Measurements from ENCODE around the gene SLC37A1.

Gene SLC37A1

DNA sequence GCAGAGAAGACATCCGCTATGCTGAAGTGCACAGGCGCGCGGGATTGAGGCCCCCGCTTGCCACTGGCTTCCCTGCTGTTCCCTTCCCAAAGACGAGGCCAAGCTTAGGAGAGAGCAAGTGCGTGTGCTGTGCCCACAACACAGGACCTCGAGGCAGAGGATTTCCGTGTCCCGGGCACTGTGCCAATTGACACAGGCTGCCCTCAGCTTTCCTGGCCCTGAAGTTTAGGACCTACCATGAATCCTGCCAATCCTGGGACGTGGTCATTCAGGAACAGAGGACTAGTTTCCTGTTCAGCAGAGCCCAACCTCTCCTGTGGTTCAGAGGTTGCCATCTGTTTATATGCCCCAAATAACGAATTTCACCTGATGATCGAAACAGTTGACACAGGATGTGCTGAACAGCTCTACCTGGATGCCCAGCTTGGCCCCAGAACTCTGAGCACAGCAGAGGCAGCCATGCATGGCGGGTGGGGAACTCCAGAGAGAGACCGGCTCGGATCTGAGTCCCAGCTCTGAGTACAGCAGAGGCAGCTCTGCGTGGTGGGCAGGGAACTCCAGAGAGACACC is 22.0 kb downstream of the SLC37A1 start:
- ChIA-PET CTCF (interaction anchor here (0.7 to 7.5 kb wide), 23 partner anchors 9 to 418 kb away, joined by 3 to 61 read pairs (median 6); no protein-coding TSS in a partner anchor), POLR2A (no interaction called here)
- Histone ChIP-seq H3K36me3 (ENCODE audit: control insufficient read depth in 4 of 4, insufficient read depth in 4 of 4, low read length in 3 of 4) (peaks cover 9 to 78% (median 28%) of the 10 kb centered on the region in 4 experiments), H3K4me3 (ENCODE audit: control insufficient read depth in 1 of 7, extremely low read depth in 1 of 7, insufficient read depth in 4 of 7, low read depth in 2 of 7, low read length in 6 of 7) (no peak overlapping the region), H3K27ac (ENCODE audit: insufficient read depth in 1 of 2, low read depth in 1 of 2, low read length in 2 of 2, poor library complexity in 1 of 2, severe bottlenecking in 2 of 2) (no peak overlapping the region), H3K4me1 (ENCODE audit: control extremely low read depth in 1 of 4, control insufficient read depth in 4 of 4, insufficient read depth in 4 of 4, low read length in 3 of 4) (peaks cover 8 to 65% (median 43%) of the 10 kb centered on the region in 4 experiments), H3K27me3 (replicated peaks in 2 of 5; ENCODE audit: control insufficient read depth in 4 of 5, insufficient read depth in 5 of 5, low read length in 4 of 5) (no peaks in the 10 kb centered on the region), H3K9me3 (ENCODE audit: control extremely low read depth in 1 of 5, control insufficient read depth in 4 of 5, insufficient read depth in 2 of 5, low read depth in 1 of 5, low read length in 4 of 5) (no peaks in the 10 kb centered on the region)
- no peak for DNase-seq
- WGBS (ENCODE audit: insufficient coverage): 52% methylated on average over 15 of the region's 17 CpGs

DNA sequence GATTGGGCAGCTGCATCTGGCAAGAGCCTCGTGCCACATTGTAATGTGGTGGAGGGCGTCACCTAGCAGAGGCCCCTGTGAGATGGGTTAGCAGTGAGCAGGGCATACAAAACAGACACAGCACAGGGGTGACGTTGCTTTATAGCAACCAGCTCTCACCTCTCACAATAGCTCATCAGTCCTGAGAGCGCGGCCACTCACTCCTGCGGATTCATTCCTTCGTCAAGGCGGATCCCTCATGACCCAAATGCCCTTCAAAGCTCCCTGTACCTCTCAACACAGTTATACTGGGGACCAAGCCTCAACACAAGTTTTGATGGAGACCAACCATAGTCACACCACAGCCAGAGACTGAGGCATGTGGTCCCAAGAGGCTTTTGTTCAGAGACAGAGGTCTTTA is 22.9 kb downstream of the SLC37A1 start:
- POLR2A ChIA-PET: interaction anchor here (0.5 kb wide), 1 partner anchor 57 kb away, joined by 5 read pairs; no protein-coding TSS in a partner anchor
- Histone ChIP-seq H3K4me3 (ENCODE audit: control insufficient read depth in 1 of 7, extremely low read depth in 1 of 7, insufficient read depth in 4 of 7, low read depth in 2 of 7, low read length in 6 of 7) (no peak overlapping the region), H3K27ac (ENCODE audit: insufficient read depth in 1 of 2, low read depth in 1 of 2, low read length in 2 of 2, poor library complexity in 1 of 2, severe bottlenecking in 2 of 2) (no peak overlapping the region), H3K9me3 (ENCODE audit: control extremely low read depth in 1 of 5, control insufficient read depth in 4 of 5, insufficient read depth in 2 of 5, low read depth in 1 of 5, low read length in 4 of 5) (no peaks in the 10 kb centered on the region), H3K36me3 (ENCODE audit: control insufficient read depth in 4 of 4, insufficient read depth in 4 of 4, low read length in 3 of 4) (peaks cover 9 to 79% (median 34%) of the 10 kb centered on the region in 4 experiments), H3K4me1 (ENCODE audit: control extremely low read depth in 1 of 4, control insufficient read depth in 4 of 4, insufficient read depth in 4 of 4, low read length in 3 of 4) (peaks cover 8 to 60% (median 40%) of the 10 kb centered on the region in 4 experiments), H3K27me3 (replicated peaks in 2 of 5; ENCODE audit: control insufficient read depth in 4 of 5, insufficient read depth in 5 of 5, low read length in 4 of 5) (no peaks in the 10 kb centered on the region)
- 88% methylated on average over 8 of the region's 8 CpGs for WGBS (ENCODE audit: insufficient coverage)
- no peak for DNase-seq
- CTCF ChIA-PET: interaction anchor here (1.0 to 7.5 kb wide), 26 partner anchors 9 to 419 kb away, joined by 3 to 61 read pairs (median 5); no protein-coding TSS in a partner anchor

DNA sequence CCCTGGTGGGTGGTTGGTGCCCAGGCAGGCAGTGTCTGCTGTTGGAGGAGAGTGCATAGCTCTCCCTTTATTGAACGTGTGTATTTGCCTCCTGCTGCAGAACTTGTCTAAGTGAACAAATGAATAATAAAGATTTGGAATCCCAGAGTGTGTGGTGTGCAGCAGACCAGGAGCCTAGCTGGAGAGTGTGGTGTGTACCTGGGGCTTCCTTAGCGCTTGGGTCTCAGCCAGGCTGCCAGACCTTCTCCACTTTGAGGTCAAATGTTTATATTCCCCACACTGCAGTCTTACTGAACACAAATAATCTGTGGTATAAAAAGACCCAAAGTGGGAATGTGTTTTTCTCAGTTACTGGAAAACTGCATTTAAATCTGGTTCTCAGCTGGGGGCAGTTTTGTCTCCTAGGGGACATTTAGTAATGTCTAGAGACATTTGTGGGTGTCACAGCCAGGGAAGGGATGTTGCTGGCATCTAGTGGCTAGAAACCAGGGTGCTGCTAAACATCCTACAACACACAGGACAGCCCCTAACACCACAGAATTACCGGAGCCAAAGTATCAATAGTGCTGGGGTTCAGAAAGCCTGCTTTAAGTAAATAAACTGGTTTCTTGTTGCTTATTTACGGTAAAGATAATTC is 23.6 kb downstream of the SLC37A1 start:
- DNase-seq: peak; percentile 63 to 79 (median 76)
- WGBS (ENCODE audit: insufficient coverage): no CpG with 5 or more reads among the region's 4 CpGs
- peaks cover 7 to 78% (median 35%) of the 10 kb centered on the region in 4 experiments for H3K36me3 ChIP-seq (ENCODE audit: control insufficient read depth in 4 of 4, insufficient read depth in 4 of 4, low read length in 3 of 4)
- H3K9me3 ChIP-seq (ENCODE audit: control extremely low read depth in 1 of 5, control insufficient read depth in 4 of 5, insufficient read depth in 2 of 5, low read depth in 1 of 5, low read length in 4 of 5): no peaks in the 10 kb centered on the region
- H3K27ac ChIP-seq (ENCODE audit: insufficient read depth in 1 of 2, low read depth in 1 of 2, low read length in 2 of 2, poor library complexity in 1 of 2, severe bottlenecking in 2 of 2): no peak overlapping the region
- ChIA-PET POLR2A (no interaction called here), CTCF (interaction anchor here (1.1 to 7.5 kb wide), 22 partner anchors 11 to 419 kb away, joined by 3 to 61 read pairs (median 6); no protein-coding TSS in a partner anchor)
- no peaks in the 10 kb centered on the region for H3K27me3 ChIP-seq (replicated peaks in 2 of 5; ENCODE audit: control insufficient read depth in 4 of 5, insufficient read depth in 5 of 5, low read length in 4 of 5)
- peaks cover 8 to 56% (median 37%) of the 10 kb centered on the region in 4 experiments for H3K4me1 ChIP-seq (ENCODE audit: control extremely low read depth in 1 of 4, control insufficient read depth in 4 of 4, insufficient read depth in 4 of 4, low read length in 3 of 4)
- H3K4me3 ChIP-seq (ENCODE audit: control insufficient read depth in 1 of 7, extremely low read depth in 1 of 7, insufficient read depth in 4 of 7, low read depth in 2 of 7, low read length in 6 of 7): no peak overlapping the region

DNA sequence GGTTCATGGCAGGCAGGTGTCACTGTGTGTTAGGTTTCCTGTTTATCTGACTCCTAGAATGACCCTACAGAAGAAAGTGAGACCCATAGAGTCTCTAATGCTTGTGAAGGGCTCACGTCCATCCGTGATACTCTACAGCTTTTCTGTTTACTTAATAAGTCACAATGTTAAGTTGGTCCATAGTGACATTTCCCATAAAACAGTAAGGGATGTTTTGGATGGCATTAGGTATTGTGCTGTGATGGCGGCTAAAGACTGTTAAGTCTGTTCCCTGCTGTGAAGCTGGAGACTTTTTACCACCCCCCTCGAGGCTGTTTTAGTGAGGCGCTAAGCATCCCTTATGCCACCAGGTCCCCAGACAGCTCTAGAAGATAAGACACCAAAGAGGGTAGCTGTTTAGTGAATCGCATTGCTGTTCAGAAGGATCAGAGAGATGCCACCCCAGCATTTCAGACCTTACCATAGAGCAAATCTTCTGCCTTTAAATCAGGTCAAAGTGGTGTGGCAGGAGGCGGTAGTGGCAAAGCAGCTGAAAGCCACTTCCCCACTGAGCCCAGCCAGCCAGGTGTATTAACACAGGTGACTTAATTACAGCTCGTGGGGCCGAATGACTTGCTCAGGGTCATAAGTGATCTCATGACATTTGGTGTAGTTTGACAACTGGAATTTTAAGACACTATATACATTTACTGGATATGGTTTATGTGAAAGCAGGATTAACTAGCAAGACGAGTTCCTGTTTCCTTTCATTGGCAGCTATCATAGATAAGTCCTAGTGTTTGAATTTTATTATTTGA is 25.0 kb downstream of the SLC37A1 start:
- Histone ChIP-seq H3K36me3 (ENCODE audit: control insufficient read depth in 4 of 4, insufficient read depth in 4 of 4, low read length in 3 of 4) (peaks cover 12 to 79% (median 44%) of the 10 kb centered on the region in 4 experiments), H3K27me3 (replicated peaks in 2 of 5; ENCODE audit: control insufficient read depth in 4 of 5, insufficient read depth in 5 of 5, low read length in 4 of 5) (no peaks in the 10 kb centered on the region), H3K4me1 (ENCODE audit: control extremely low read depth in 1 of 4, control insufficient read depth in 4 of 4, insufficient read depth in 4 of 4, low read length in 3 of 4) (peaks cover 8 to 41% (median 27%) of the 10 kb centered on the region in 4 experiments), H3K27ac (ENCODE audit: insufficient read depth in 1 of 2, low read depth in 1 of 2, low read length in 2 of 2, poor library complexity in 1 of 2, severe bottlenecking in 2 of 2) (no peak overlapping the region), H3K9me3 (ENCODE audit: control extremely low read depth in 1 of 5, control insufficient read depth in 4 of 5, insufficient read depth in 2 of 5, low read depth in 1 of 5, low read length in 4 of 5) (no peaks in the 10 kb centered on the region), H3K4me3 (ENCODE audit: control insufficient read depth in 1 of 7, extremely low read depth in 1 of 7, insufficient read depth in 4 of 7, low read depth in 2 of 7, low read length in 6 of 7) (no peak overlapping the region)
- 83% methylated on average over 5 of the region's 10 CpGs for WGBS (ENCODE audit: insufficient coverage)
- CTCF ChIA-PET: interaction anchor here (0.9 to 7.5 kb wide), 14 partner anchors 12 to 416 kb away, joined by 3 to 61 read pairs (median 5); partner anchors contain the start of gene SLC37A1
- no peak for DNase-seq
- POLR2A ChIA-PET: no interaction called here

DNA sequence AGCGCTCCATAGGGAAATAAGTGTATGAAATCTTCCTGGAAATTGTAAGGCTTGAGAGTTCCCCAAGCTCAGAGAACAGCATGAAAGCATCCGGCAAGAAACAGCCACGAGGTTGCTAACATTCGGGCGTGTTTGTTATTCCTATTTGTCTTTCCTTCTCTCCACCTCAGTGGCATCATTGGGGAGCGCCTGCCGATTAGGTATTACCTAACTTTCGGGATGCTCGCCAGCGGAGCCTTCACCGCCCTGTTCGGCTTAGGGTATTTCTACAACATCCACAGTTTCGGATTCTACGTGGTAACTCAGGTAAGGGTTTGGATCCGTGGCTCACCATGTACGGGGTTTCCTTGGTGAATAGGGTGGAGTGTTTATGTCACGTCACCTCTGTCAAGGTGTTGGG is 25.7 kb downstream of the SLC37A1 start:
- no peak overlapping the region for H3K27ac ChIP-seq (ENCODE audit: insufficient read depth in 1 of 2, low read depth in 1 of 2, low read length in 2 of 2, poor library complexity in 1 of 2, severe bottlenecking in 2 of 2)
- 100% methylated on average over 15 of the region's 17 CpGs for WGBS (ENCODE audit: insufficient coverage)
- POLR2A ChIA-PET: no interaction called here
- CTCF ChIA-PET: interaction anchor here (1.3 to 7.5 kb wide), 9 partner anchors 25 to 294 kb away, joined by 3 to 61 read pairs (median 5); partner anchors contain the start of gene SLC37A1
- DNase-seq: no peak
- no peaks in the 10 kb centered on the region for H3K9me3 ChIP-seq (ENCODE audit: control extremely low read depth in 1 of 5, control insufficient read depth in 4 of 5, insufficient read depth in 2 of 5, low read depth in 1 of 5, low read length in 4 of 5)
- peaks cover 14 to 84% (median 49%) of the 10 kb centered on the region in 4 experiments for H3K36me3 ChIP-seq (ENCODE audit: control insufficient read depth in 4 of 4, insufficient read depth in 4 of 4, low read length in 3 of 4)
- H3K4me3 ChIP-seq (ENCODE audit: control insufficient read depth in 1 of 7, extremely low read depth in 1 of 7, insufficient read depth in 4 of 7, low read depth in 2 of 7, low read length in 6 of 7): no peak overlapping the region
- no peaks in the 10 kb centered on the region for H3K27me3 ChIP-seq (replicated peaks in 2 of 5; ENCODE audit: control insufficient read depth in 4 of 5, insufficient read depth in 5 of 5, low read length in 4 of 5)
- peaks cover 5 to 34% (median 20%) of the 10 kb centered on the region in 4 experiments for H3K4me1 ChIP-seq (ENCODE audit: control extremely low read depth in 1 of 4, control insufficient read depth in 4 of 4, insufficient read depth in 4 of 4, low read length in 3 of 4)

DNA sequence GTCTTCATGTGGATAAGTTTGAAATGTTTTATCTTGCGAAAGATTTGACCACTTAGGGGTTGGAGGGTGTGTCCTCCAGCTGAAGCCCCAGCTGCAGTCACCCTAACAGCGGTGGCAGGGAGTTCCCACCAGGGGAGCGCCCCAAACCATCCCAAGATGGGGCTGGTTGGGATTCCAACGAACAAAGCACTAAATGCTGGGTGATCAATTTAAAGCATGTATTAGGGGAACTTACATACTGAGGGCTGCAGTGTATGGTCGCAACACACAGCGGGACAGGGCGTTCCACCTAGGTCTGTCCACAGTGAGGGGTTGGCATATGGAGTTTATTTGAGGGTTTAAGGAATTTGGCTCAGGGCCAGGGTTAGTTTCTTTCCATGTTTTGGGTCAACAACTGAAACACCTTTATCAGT is 26.3 kb downstream of the SLC37A1 start:
- H3K4me3 ChIP-seq (ENCODE audit: control insufficient read depth in 1 of 7, extremely low read depth in 1 of 7, insufficient read depth in 4 of 7, low read depth in 2 of 7, low read length in 6 of 7): no peak overlapping the region
- 98% methylated on average over 5 of the region's 7 CpGs for WGBS (ENCODE audit: insufficient coverage)
- H3K4me1 ChIP-seq (ENCODE audit: control extremely low read depth in 1 of 4, control insufficient read depth in 4 of 4, insufficient read depth in 4 of 4, low read length in 3 of 4): peaks cover 3 to 28% (median 14%) of the 10 kb centered on the region in 4 experiments
- H3K27ac ChIP-seq (ENCODE audit: insufficient read depth in 1 of 2, low read depth in 1 of 2, low read length in 2 of 2, poor library complexity in 1 of 2, severe bottlenecking in 2 of 2): no peak overlapping the region
- H3K9me3 ChIP-seq (ENCODE audit: control extremely low read depth in 1 of 5, control insufficient read depth in 4 of 5, insufficient read depth in 2 of 5, low read depth in 1 of 5, low read length in 4 of 5): no peaks in the 10 kb centered on the region
- H3K36me3 ChIP-seq (ENCODE audit: control insufficient read depth in 4 of 4, insufficient read depth in 4 of 4, low read length in 3 of 4): peaks cover 14 to 90% (median 52%) of the 10 kb centered on the region in 4 experiments
- no peak for DNase-seq
- ChIA-PET POLR2A (no interaction called here), CTCF (interaction anchor here (1.0 to 7.5 kb wide), 4 partner anchors 26 to 203 kb away, joined by 3 to 61 read pairs (median 18); partner anchors contain the start of gene SLC37A1)
- H3K27me3 ChIP-seq (replicated peaks in 2 of 5; ENCODE audit: control insufficient read depth in 4 of 5, insufficient read depth in 5 of 5, low read length in 4 of 5): no peaks in the 10 kb centered on the region

Measured in common myeloid progenitor, CD34-positive (primary cell).